AG04449 (cell line): ENCODE measurements around the gene POU2F3.

Source experiments
- CTCF ChIA-PET: fragments of 350-600 bp; formaldehyde crosslinking; extraction: SDS; loops from one replicate; lab custom pipeline; 2021; ENCODE audit warnings: antibody characterized with exemption; lab: Yijun Ruan, JAX
- POLR2A ChIA-PET: fragments of 400-600, 350-600 bp; formaldehyde crosslinking; extraction: SDS; loops from one replicate; lab custom pipeline; 2020; ENCODE audit warnings: antibody characterized with exemption, inconsistent platforms; lab: Yijun Ruan, JAX
- DNase-seq: peaks from one replicate; pipeline ENCODE4 v3.0.0-alpha.2; 2010; ENCODE audit warnings: low read depth, low spot score
- H3K4me3 ChIP-seq: 2 replicates; pipeline ENCODE4 v1.5.1; 2011; ENCODE audit warnings: low read depth, mild to moderate bottlenecking, control low read depth, low read length
- CTCF ChIP-seq: IDR thresholded peaks from one replicate; pipeline ENCODE4 v1.5.1; 2011; ENCODE audit warnings: mild to moderate bottlenecking, moderate library complexity, low read length, control low read depth, inconsistent platforms; ENCODE audit not compliant: insufficient read depth; ENCODE audit errors: missing control alignments

The POU2F3 gene

GRCh38 chr11:120208777-120209176 is 31.2 kb upstream of the POU2F3 start:
- POLR2A ChIA-PET, result no interaction called here
- H3K4me3 ChIP-seq, result no peak overlapping the region
- CTCF ChIA-PET, result interaction anchor here (1.4 to 1.9 kb wide), 6 partner anchors 21 to 94 kb away, joined by 3 to 10 read pairs (median 7); no protein-coding TSS in a partner anchor
- TF ChIP-seq CTCF, result no peak
- no peak for DNase-seq

GRCh38 chr11:120209746-120210625 is 30.0 kb upstream of the POU2F3 start:
- ChIA-PET CTCF (interaction anchor here (0.8 to 1.9 kb wide), 4 partner anchors 19 to 96 kb away, joined by 3 to 10 read pairs (median 4); no protein-coding TSS in a partner anchor), POLR2A (no interaction called here)
- peak overlapping the region; percentile 74 for H3K4me3 ChIP-seq
- no peak for TF ChIP-seq CTCF
- no peak for DNase-seq

DNA sequence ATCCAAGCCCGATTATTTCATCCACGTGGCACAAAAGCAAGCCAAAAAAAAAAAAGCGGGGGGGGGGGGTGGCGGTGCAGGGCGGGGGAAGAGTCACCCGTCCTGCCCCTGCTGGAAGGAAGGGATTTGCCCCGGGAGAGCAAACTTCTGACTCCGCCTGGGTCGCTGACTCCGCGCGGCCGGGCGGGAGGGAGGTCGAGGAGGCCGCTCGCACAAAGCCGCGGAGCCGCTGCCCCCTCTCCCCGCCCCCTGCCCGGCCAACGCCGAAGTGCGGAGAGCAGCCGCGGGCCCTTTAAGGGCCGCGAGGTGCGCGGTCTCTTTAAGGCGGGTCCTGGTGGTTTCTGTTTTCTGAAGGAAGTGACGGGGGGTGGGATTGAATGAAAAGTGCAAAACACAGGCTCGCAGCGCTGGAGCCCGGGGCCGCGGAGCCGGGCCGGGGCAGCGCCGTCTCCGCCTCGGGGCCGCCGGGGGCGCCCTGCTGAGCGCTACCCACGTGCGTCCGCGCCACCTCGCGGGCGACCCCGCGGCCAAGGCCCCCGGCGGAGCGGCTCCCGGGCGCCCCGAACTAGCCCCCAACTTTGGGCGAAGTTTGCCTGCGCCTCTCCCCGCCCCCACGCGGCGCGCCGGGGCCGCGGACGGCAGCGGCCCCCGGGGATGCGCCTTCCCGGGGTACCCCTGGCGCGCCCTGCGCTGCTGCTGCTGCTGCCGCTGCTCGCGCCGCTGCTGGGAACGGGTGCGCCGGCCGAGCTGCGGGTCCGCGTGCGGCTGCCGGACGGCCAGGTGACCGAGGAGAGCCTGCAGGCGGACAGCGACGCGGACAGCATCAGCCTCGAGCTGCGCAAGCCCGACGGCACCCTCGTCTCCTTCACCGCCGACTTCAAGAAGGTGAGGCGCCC is 29.1 kb upstream of the POU2F3 start, which contains the start of gene OAF:
Gene OAF, plus strand, starts transcription at position 407 of the 896 bp plus-strand sequence. Its CDS starts 248 bp downstream, at position 655.
- CTCF ChIA-PET, result interaction anchor here (1.0 to 45.4 kb wide), 5 partner anchors 15 to 88 kb away, joined by 3 to 1135 read pairs (median 4); no protein-coding TSS in a partner anchor
- DNase-seq, result no peak

GRCh38 chr11:120211522-120212258 is 28.2 kb upstream of the POU2F3 start:
- CTCF ChIA-PET, result interaction anchor here (0.6 to 45.4 kb wide), 10 partner anchors 10 to 124 kb away, joined by 3 to 1135 read pairs (median 6); no protein-coding TSS in a partner anchor
- H3K4me3 ChIP-seq, result peak overlapping the region; percentile 74
- no peak for DNase-seq
- no peak for TF ChIP-seq CTCF
- POLR2A ChIA-PET, result no interaction called here

More for the DNA sequence above, 29.1 kb upstream of the POU2F3 start, which contains the start of gene OAF:
- POLR2A ChIA-PET, result no interaction called here
- TF ChIP-seq CTCF, result peak; percentile 21
- peak within 1 kb of the TSS; percentile 74 for H3K4me3 ChIP-seq

GRCh38 chr11:120212259-120212878 is 27.6 kb upstream of the POU2F3 start:
- peak overlapping the region; percentile 74 for H3K4me3 ChIP-seq
- no peak for DNase-seq
- TF ChIP-seq CTCF, result no peak
- ChIA-PET CTCF (interaction anchor here (0.6 to 45.4 kb wide), 14 partner anchors 10 to 367 kb away, joined by 3 to 1135 read pairs (median 4); no protein-coding TSS in a partner anchor), POLR2A (no interaction called here)
